Measurements from ENCODE around the gene SLC16A9.

GRCh38 chr10:59748834-59749233, 39.2 kb upstream of the SLC16A9 start:
- TF ChIP-seq CTCF (IDR thresholded peaks at IDR 0.05) (no peak), POLR2A (IDR thresholded peaks at IDR 0.05) (no peak)
